ENCODE measurements around the gene GLIS1. TPM values are rescaled to one million over a fixed set of nuclear protein-coding genes. Genes with fewer than 3 reads are reported as not detected.

GLIS1 gene
- total and polyA plus RNA-seq, 2 of the 8 experiments (the other 6 are each of a cell fraction or from before 2014, with no cell fraction given), result 0.15 to 0.22 TPM

DNA sequence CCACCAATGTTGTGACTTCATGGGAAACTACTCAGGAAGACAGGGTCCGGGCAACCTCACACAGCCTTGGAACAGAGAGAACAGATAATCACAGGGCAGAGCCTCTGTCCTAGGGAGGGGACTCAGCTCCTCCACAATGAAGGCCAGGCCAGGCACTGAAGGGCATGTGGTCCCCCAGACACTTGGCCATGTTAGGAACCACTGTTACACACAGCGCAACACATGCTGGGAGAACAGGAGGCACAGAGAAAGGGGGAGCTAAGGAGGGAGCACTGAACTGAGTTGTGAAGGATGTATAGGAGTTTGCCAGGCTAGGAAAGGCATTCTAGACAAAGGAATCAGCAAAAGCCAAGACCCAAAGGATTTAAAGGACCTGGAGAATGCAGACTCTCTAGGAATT, 152.2 kb downstream of the GLIS1 start:
- no peak overlapping the region for H3K56ac ChIP-seq (replicated peaks; ENCODE audit: insufficient read length, low read depth, low read length)
- H4K5ac ChIP-seq (ENCODE audit: insufficient read length, low read depth, low read length), result no peak overlapping the region
- no peak overlapping the region for H3K4me3 ChIP-seq (ENCODE audit: extremely low read depth in 1 of 4, insufficient read depth in 2 of 4, low read depth in 3 of 4, low read length in 4 of 4)
- H4K91ac ChIP-seq (replicated peaks; ENCODE audit: insufficient read length, low read length), result no peak overlapping the region
- H3K23ac ChIP-seq (ENCODE audit: insufficient read length), result no peak overlapping the region
- H3K79me1 ChIP-seq (ENCODE audit: low read depth, low read length), result no peaks in the 10 kb centered on the region
- no peaks in the 10 kb centered on the region for H3K79me2 ChIP-seq (ENCODE audit: control insufficient read depth in 1 of 2, insufficient read depth in 2 of 2, low read length in 2 of 2)
- no peak for FAIRE-seq
- no peak overlapping the region for H3K14ac ChIP-seq (ENCODE audit: insufficient read length)
- no peak overlapping the region for H3K9ac ChIP-seq (replicated peaks in 1 of 4; ENCODE audit: extremely low read depth in 1 of 4, low read depth in 3 of 4, low read length in 3 of 4)
- H3K9me3 ChIP-seq (ENCODE audit: insufficient read depth in 2 of 2, low read depth in 1 of 2, low read length in 1 of 2), result no peaks in the 10 kb centered on the region
- H3K36me3 ChIP-seq (ENCODE audit: control insufficient read depth in 2 of 4, insufficient read depth in 4 of 4, low read length in 3 of 4), result no peaks in the 10 kb centered on the region
- WGBS, 2 experiments (ENCODE audit: extremely low coverage in 1 of 2, insufficient coverage in 1 of 2, insufficient read length in 1 of 2, insufficient replicate concordance in 2 of 2, low coverage in 1 of 2, low lambda C conversion rate in 2 of 2, missing lambda C conversion rate in 1 of 2), result 97% methylated on average over 2 of the region's 2 CpGs; no CpG with 5 or more reads in 1 of the 2 experiments
- H4K8ac ChIP-seq (ENCODE audit: extremely low read depth, insufficient read depth, low read length), result no peak overlapping the region
- no peaks in the 10 kb centered on the region for H3K23me2 ChIP-seq (ENCODE audit: low read depth, low read length)
- H2BK20ac ChIP-seq (ENCODE audit: low read length), result no peak overlapping the region
- H3K18ac ChIP-seq (ENCODE audit: extremely low read depth, low read length), result no peak overlapping the region
- H4K20me1 ChIP-seq (replicated peaks in 1 of 2; ENCODE audit: control insufficient read depth in 1 of 2, insufficient read depth in 2 of 2, low read length in 2 of 2), result no peaks in the 10 kb centered on the region
- H3K4me2 ChIP-seq (ENCODE audit: insufficient read depth in 1 of 2, low read depth in 2 of 2, low read length in 2 of 2), result no peak overlapping the region
- H2BK5ac ChIP-seq (ENCODE audit: low read depth, low read length), result no peak overlapping the region
- ChIA-PET CTCF (ENCODE audit: partially characterized antibody) (interaction anchor here (0.8 to 17.1 kb wide), 9 partner anchors 7 to 320 kb away, joined by 3 to 264 read pairs (median 5); no protein-coding TSS in a partner anchor), POLR2A (ENCODE audit: partially characterized antibody) (interaction anchor here (1.2 kb wide), 1 partner anchor 137 kb away, joined by 3 read pairs; no protein-coding TSS in a partner anchor)
- H2BK15ac ChIP-seq (ENCODE audit: low read length), result no peak overlapping the region
- H3K27ac ChIP-seq (ENCODE audit: low read depth, low read length), result no peak overlapping the region
- no peak overlapping the region for H2AFZ ChIP-seq (ENCODE audit: low read length)
- no peak overlapping the region; the same call in 1 of the 2 replicates for H2BK12ac ChIP-seq (ENCODE audit: low read depth, low read length)
- peaks cover 0 to 3% (median 0%) of the 10 kb centered on the region in 4 experiments; a peak in 1 of 7 replicates for H3K4me1 ChIP-seq (replicated peaks in 1 of 4; ENCODE audit: control insufficient read depth in 3 of 4, insufficient read depth in 4 of 4, low read length in 3 of 4)
- H3K27me3 ChIP-seq (replicated peaks in 1 of 4; ENCODE audit: control insufficient read depth in 3 of 4, extremely low read depth in 1 of 4, insufficient read depth in 3 of 4, low read length in 3 of 4), result no peaks in the 10 kb centered on the region; a peak in 1 of 7 replicates
- no peak for DNase-seq (ENCODE audit: low read depth in 1 of 2, low spot score in 2 of 2)
- H3K4ac ChIP-seq (replicated peaks; ENCODE audit: insufficient read length, low read depth, low read length), result no peak overlapping the region
- no peak overlapping the region for H2BK120ac ChIP-seq (replicated peaks; ENCODE audit: low read depth, low read length)
- no peak overlapping the region for H2AK5ac ChIP-seq (ENCODE audit: low read depth, low read length)
- TF ChIP-seq, protein P1, sequence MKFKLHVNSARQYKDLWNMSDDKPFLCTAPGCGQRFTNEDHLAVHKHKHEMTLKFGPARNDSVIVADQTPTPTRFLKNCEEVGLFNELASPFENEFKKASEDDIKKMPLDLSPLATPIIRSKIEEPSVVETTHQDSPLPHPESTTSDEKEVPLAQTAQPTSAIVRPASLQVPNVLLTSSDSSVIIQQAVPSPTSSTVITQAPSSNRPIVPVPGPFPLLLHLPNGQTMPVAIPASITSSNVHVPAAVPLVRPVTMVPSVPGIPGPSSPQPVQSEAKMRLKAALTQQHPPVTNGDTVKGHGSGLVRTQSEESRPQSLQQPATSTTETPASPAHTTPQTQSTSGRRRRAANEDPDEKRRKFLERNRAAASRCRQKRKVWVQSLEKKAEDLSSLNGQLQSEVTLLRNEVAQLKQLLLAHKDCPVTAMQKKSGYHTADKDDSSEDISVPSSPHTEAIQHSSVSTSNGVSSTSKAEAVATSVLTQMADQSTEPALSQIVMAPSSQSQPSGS (IDR thresholded peaks at IDR 0.05; ENCODE audit: low read length), result no peak
- TF ChIP-seq TAF7 (optimal IDR thresholded peaks at IDR 0.05; ENCODE audit: borderline replicate concordance, low read depth, low read length) (no peak), SIX5 (IDR thresholded peaks at IDR 0.05; ENCODE audit: low read depth, low read length) (no peak), FOSL1 (IDR thresholded peaks at IDR 0.05; ENCODE audit: insufficient read depth, low read depth, low read length) (no peak), TBP (IDR thresholded peaks at IDR 0.05; ENCODE audit: low read depth, low read length) (no peak), NRF1 (IDR thresholded peaks at IDR 0.05; ENCODE audit: low read depth, low read length) (no peak), CTBP2 (IDR thresholded peaks at IDR 0.05; ENCODE audit: borderline replicate concordance, insufficient read depth, insufficient read length, low read length) (no peak), RBBP5 (IDR thresholded peaks at IDR 0.05; ENCODE audit: borderline replicate concordance, low read depth, low read length) (no peak), RAD21 (IDR thresholded peaks at IDR 0.05 in 1 of 2, conservative IDR thresholded peaks at IDR 0.05 in 1 of 2; ENCODE audit: low read depth in 2 of 2, low read length in 2 of 2) (no peak), YY1 (IDR thresholded peaks at IDR 0.05; ENCODE audit: low read depth, low read length) (no peak), PHF8 (conservative IDR thresholded peaks at IDR 0.05; ENCODE audit: low read depth, low read length) (no peak), JUN (IDR thresholded peaks at IDR 0.05; ENCODE audit: low read depth, low read length) (no peak)

Data from H1 (cell line).